GM23338 (cell line): Measurements from ENCODE around the gene ZFR2. TPM values are rescaled to one million over a fixed set of nuclear protein-coding genes. Genes with fewer than 3 reads are reported as not detected.
A peak's percentile ranks its signal among the peaks of the same experiment; 100 is the strongest.

Experiments
- ATAC-seq: fragments of 200-7000 bp; cut with Tn5 transposase; 3 replicates; pipeline ENCODE4 v1.9.1; 2020
- DNase-seq: peaks from one replicate; pipeline ENCODE4 v3.0.0-alpha.2; 2015; ENCODE audit warnings: low spot score
- H2AFZ ChIP-seq: fragments of 200-600 bp; sonication (generic); 2 replicates; pipeline ENCODE4 v1.8.0; 2016; ENCODE audit warnings: antibody characterized with exemption, mild to moderate bottlenecking, moderate library complexity
- H3F3A ChIP-seq: fragments of 200-600 bp; sonication (generic); replicated peaks from 2 replicates; pipeline ENCODE4 v1.8.0; 2017; ENCODE audit warnings: antibody characterized with exemption, mixed run types, low read depth
- H3K27ac ChIP-seq: fragments of 200-600 bp; sonication (generic); 2 replicates; pipeline ENCODE4 v1.6.1; 2016; ENCODE audit warnings: low read depth
- H3K27me3 ChIP-seq: fragments of 200-600 bp; sonication (generic); 2 replicates; pipeline ENCODE4 v1.8.0; 2016; ENCODE audit warnings: mild to moderate bottlenecking, mixed run types, moderate library complexity; ENCODE audit not compliant: insufficient read depth
- H3K36me3 ChIP-seq: fragments of 200-600 bp; sonication (generic); 2 replicates; pipeline ENCODE4 v1.8.0; 2016; ENCODE audit warnings: mild to moderate bottlenecking; ENCODE audit not compliant: insufficient read depth
- H3K4me1 ChIP-seq: fragments of 200-600 bp; sonication (generic); 2 replicates; pipeline ENCODE4 v1.8.0; 2016; ENCODE audit warnings: mild to moderate bottlenecking, moderate library complexity; ENCODE audit not compliant: insufficient read depth
- H3K4me2 ChIP-seq: fragments of 200-600 bp; sonication (generic); 2 replicates; pipeline ENCODE4 v1.7.1; 2017; ENCODE audit warnings: mixed run types
- H3K4me3 ChIP-seq: fragments of 200-600 bp; sonication (generic); 2 replicates; pipeline ENCODE4 v1.6.1; 2016; ENCODE audit warnings: mixed run types
- H3K79me2 ChIP-seq: fragments of 200-600 bp; sonication (generic); replicated peaks from 2 replicates; pipeline ENCODE4 v1.8.0; 2017; ENCODE audit warnings: mild to moderate bottlenecking; ENCODE audit not compliant: insufficient read depth
- H3K9me2 ChIP-seq: fragments of 200-600 bp; sonication (generic); 2 replicates; pipeline ENCODE4 v1.8.0; 2017; ENCODE audit not compliant: insufficient read depth
- H4K20me1 ChIP-seq: fragments of 200-600 bp; sonication (generic); replicated peaks from 2 replicates; pipeline ENCODE4 v1.8.0; 2017; ENCODE audit warnings: mild to moderate bottlenecking; ENCODE audit not compliant: insufficient read depth
- H3K27ac Mint-ChIP-seq: 2 replicates; pipeline ENCODE4 v1.8.0; 2020; ENCODE audit warnings: inconsistent platforms, mild to moderate bottlenecking, moderate library complexity, mixed read lengths
- H3K27me3 Mint-ChIP-seq: 3 replicates; pipeline ENCODE4 v1.8.0; 2022; ENCODE audit warnings: low read depth, mild to moderate bottlenecking, moderate library complexity, mixed read lengths, inconsistent platforms; ENCODE audit not compliant: insufficient read depth, poor library complexity
- H3K36me3 Mint-ChIP-seq: 3 replicates; pipeline ENCODE4 v1.8.0; 2021; ENCODE audit warnings: low read depth, mild to moderate bottlenecking, inconsistent platforms, moderate library complexity, mixed read lengths
- H3K4me1 Mint-ChIP-seq: 3 replicates; pipeline ENCODE4 v1.8.0; 2020; ENCODE audit warnings: mild to moderate bottlenecking, inconsistent platforms, mixed read lengths
- H3K4me3 Mint-ChIP-seq: 3 replicates; pipeline ENCODE4 v1.8.0; 2021; ENCODE audit warnings: moderate library complexity, mild to moderate bottlenecking, inconsistent platforms, mixed read lengths
- H3K9me3 Mint-ChIP-seq: 3 replicates; pipeline ENCODE4 v1.8.0; 2020; ENCODE audit warnings: moderate library complexity, mild to moderate bottlenecking, inconsistent platforms, mixed read lengths
- CREB1 ChIP-seq: fragments of 250-450 bp; sonication (Bioruptor Pico); IDR thresholded peaks from 2 replicates; pipeline ENCODE4 v1.5.0; 2020; ENCODE audit warnings: low read depth, mild to moderate bottlenecking, moderate library complexity
- EZH2phosphoT487 ChIP-seq: fragments of 200-600 bp; sonication (generic); IDR thresholded peaks from one replicate; pipeline ENCODE4 v1.8.1; 2018; ENCODE audit warnings: antibody characterized with exemption; ENCODE audit not compliant: unreplicated experiment
- JUNB ChIP-seq: IDR thresholded peaks from one replicate; pipeline ENCODE4 v1.6.1; 2016; ENCODE audit warnings: antibody characterized with exemption; ENCODE audit not compliant: unreplicated experiment
- NANOG ChIP-seq: IDR thresholded peaks from 2 replicates; pipeline ENCODE4 v1.6.1; 2016; ENCODE audit warnings: antibody characterized with exemption, borderline replicate concordance
- POLR2AphosphoS5 ChIP-seq: IDR thresholded peaks from 2 replicates; pipeline ENCODE4 v1.6.1; 2016; ENCODE audit warnings: antibody characterized with exemption, low read depth
- ZNF331 ChIP-seq: fragments of 250-450 bp; sonication (Bioruptor Pico); IDR thresholded peaks from 2 replicates; pipeline ENCODE4 v1.5.0; 2020; ENCODE audit warnings: low read depth, mild to moderate bottlenecking, moderate library complexity
- polyA plus RNA-seq: library from polyadenylated mRNA; unstranded; fragments of >200 nt; fragmentation: Nextera tagmentation; extraction: Ambion mirVana; gene quantifications from 2 replicates; pipeline ENCODE4 v1.2.1, GENCODE V29; 2016
- total RNA-seq: library from RNA; depleted of rRNA; stranded (reverse); fragments of >200 nt; shearing (Covaris generic); gene quantifications from 2 replicates; pipeline ENCODE4 v1.2.3, GENCODE V29; 2014
- TF ChIP-seq, protein P1 (sequence below): fragments of 250-450 bp; sonication (Bioruptor Pico); IDR thresholded peaks from 2 replicates; pipeline ENCODE4 v1.5.0; 2020; ENCODE audit warnings: mild to moderate bottlenecking, moderate library complexity
- TF ChIP-seq, protein P2 (sequence below): IDR thresholded peaks from 2 replicates; pipeline ENCODE4 v1.6.1; 2016; ENCODE audit warnings: antibody characterized with exemption
- TF ChIP-seq, protein P3 (sequence below), 2 experiments: fragments of 200-600 bp in 1 of 2; sonication (generic) in 1 of 2; conservative IDR thresholded peaks; 2 replicates each; pipeline versions ENCODE4 v1.5.1 to v1.6.1; 2016 to 2017; ENCODE audit warnings: antibody characterized with exemption in 2 of 2, low read depth in 2 of 2, mild to moderate bottlenecking in 2 of 2, moderate library complexity in 1 of 2

ZFR2 gene
- total and polyA plus RNA-seq, 2 experiments from 2014 or later = 15.8 to 31.3 TPM

DNA sequence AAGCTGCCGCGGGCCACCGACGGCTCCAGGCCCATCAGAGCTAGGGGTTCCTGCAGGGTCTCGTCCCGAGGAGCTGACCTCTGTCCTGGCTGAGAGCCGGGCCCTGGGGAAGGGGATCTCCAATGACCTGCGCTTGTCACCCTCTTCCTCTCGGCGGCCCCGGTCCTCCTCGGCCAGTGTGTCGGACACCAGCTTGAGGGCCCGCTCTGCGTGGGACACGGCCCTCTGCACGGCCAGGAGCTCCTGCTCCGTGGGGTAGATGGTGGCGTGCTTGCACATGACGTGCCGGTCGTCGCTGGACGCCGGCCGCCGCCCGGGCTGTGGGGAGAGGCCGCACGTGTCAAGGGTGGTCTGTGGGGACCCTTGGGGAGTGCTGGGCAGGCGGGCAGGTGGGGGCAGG lies 49.9 kb downstream of the ZFR2 start:
- Histone ChIP-seq H3K4me3 (no peak overlapping the region), H3K79me2 (no peaks in the 10 kb centered on the region), H4K20me1 (no peaks in the 10 kb centered on the region), H3K4me1 (no peaks in the 10 kb centered on the region), H3K36me3 (no peaks in the 10 kb centered on the region), H3K27me3 (0 out of 2 replicates have a peak, but pooled peaks cover 6% of the 10 kb centered on the region), H2AFZ (no peak overlapping the region), H3K4me2 (no peak overlapping the region), H3F3A (0 out of 2 replicates have a peak, but pooled peaks cover 2% of the 10 kb centered on the region), H3K27ac (no peak overlapping the region), H3K9me2 (no peaks in the 10 kb centered on the region)
- H3K27ac Mint-ChIP-seq = no peak overlapping the region
- no peak overlapping the region for H3K4me3 Mint-ChIP-seq
- TF ChIP-seq POLR2AphosphoS5 (no peak), EZH2phosphoT487 (no peak), ZNF331 (CRISPR knock-in tag) (no peak), JUNB (no peak), NANOG (no peak), CREB1 (CRISPR knock-in tag) (no peak)
- TF ChIP-seq, protein P1, sequence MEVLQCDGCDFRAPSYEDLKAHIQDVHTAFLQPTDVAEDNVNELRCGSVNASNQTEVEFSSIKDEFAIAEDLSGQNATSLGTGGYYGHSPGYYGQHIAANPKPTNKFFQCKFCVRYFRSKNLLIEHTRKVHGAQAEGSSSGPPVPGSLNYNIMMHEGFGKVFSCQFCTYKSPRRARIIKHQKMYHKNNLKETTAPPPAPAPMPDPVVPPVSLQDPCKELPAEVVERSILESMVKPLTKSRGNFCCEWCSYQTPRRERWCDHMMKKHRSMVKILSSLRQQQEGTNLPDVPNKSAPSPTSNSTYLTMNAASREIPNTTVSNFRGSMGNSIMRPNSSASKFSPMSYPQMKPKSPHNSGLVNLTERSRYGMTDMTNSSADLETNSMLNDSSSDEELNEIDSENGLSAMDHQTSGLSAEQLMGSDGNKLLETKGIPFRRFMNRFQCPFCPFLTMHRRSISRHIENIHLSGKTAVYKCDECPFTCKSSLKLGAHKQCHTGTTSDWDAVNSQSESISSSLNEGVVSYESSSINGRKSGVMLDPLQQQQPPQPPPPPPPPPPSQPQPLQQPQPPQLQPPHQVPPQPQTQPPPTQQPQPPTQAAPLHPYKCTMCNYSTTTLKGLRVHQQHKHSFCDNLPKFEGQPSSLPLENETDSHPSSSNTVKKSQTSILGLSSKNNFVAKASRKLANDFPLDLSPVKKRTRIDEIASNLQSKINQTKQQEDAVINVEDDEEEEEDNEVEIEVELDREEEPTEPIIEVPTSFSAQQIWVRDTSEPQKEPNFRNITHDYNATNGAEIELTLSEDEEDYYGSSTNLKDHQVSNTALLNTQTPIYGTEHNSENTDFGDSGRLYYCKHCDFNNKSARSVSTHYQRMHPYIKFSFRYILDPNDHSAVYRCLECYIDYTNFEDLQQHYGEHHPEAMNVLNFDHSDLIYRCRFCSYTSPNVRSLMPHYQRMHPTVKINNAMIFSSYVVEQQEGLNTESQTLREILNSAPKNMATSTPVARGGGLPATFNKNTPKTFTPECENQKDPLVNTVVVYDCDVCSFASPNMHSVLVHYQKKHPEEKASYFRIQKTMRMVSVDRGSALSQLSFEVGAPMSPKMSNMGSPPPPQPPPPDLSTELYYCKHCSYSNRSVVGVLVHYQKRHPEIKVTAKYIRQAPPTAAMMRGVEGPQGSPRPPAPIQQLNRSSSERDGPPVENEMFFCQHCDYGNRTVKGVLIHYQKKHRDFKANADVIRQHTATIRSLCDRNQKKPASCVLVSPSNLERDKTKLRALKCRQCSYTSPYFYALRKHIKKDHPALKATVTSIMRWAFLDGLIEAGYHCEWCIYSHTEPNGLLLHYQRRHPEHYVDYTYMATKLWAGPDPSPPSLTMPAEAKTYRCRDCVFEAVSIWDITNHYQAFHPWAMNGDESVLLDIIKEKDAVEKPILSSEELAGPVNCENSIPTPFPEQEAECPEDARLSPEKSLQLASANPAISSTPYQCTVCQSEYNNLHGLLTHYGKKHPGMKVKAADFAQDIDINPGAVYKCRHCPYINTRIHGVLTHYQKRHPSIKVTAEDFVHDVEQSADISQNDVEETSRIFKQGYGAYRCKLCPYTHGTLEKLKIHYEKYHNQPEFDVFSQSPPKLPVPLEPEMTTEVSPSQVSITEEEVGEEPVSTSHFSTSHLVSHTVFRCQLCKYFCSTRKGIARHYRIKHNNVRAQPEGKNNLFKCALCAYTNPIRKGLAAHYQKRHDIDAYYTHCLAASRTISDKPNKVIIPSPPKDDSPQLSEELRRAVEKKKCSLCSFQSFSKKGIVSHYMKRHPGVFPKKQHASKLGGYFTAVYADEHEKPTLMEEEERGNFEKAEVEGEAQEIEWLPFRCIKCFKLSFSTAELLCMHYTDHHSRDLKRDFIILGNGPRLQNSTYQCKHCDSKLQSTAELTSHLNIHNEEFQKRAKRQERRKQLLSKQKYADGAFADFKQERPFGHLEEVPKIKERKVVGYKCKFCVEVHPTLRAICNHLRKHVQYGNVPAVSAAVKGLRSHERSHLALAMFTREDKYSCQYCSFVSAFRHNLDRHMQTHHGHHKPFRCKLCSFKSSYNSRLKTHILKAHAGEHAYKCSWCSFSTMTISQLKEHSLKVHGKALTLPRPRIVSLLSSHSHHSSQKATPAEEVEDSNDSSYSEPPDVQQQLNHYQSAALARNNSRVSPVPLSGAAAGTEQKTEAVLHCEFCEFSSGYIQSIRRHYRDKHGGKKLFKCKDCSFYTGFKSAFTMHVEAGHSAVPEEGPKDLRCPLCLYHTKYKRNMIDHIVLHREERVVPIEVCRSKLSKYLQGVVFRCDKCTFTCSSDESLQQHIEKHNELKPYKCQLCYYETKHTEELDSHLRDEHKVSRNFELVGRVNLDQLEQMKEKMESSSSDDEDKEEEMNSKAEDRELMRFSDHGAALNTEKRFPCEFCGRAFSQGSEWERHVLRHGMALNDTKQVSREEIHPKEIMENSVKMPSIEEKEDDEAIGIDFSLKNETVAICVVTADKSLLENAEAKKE (CRISPR knock-in tag) = no peak
- TF ChIP-seq, protein P2, sequence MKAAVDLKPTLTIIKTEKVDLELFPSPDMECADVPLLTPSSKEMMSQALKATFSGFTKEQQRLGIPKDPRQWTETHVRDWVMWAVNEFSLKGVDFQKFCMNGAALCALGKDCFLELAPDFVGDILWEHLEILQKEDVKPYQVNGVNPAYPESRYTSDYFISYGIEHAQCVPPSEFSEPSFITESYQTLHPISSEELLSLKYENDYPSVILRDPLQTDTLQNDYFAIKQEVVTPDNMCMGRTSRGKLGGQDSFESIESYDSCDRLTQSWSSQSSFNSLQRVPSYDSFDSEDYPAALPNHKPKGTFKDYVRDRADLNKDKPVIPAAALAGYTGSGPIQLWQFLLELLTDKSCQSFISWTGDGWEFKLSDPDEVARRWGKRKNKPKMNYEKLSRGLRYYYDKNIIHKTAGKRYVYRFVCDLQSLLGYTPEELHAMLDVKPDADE = no peak
- TF ChIP-seq, protein P3, sequence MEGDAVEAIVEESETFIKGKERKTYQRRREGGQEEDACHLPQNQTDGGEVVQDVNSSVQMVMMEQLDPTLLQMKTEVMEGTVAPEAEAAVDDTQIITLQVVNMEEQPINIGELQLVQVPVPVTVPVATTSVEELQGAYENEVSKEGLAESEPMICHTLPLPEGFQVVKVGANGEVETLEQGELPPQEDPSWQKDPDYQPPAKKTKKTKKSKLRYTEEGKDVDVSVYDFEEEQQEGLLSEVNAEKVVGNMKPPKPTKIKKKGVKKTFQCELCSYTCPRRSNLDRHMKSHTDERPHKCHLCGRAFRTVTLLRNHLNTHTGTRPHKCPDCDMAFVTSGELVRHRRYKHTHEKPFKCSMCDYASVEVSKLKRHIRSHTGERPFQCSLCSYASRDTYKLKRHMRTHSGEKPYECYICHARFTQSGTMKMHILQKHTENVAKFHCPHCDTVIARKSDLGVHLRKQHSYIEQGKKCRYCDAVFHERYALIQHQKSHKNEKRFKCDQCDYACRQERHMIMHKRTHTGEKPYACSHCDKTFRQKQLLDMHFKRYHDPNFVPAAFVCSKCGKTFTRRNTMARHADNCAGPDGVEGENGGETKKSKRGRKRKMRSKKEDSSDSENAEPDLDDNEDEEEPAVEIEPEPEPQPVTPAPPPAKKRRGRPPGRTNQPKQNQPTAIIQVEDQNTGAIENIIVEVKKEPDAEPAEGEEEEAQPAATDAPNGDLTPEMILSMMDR (conservative IDR thresholded peaks at IDR 0.05; ENCODE audit: low read depth in 2 of 2) = no peak
- H3K36me3 Mint-ChIP-seq = peaks cover 4% of the 10 kb centered on the region; the same call in 2 of the 3 replicates
- H3K27me3 Mint-ChIP-seq = peaks cover 23% of the 10 kb centered on the region
- no peaks in the 10 kb centered on the region; the same call in 1 of the 3 replicates for H3K9me3 Mint-ChIP-seq
- peak; percentile 31 for DNase-seq
- H3K4me1 Mint-ChIP-seq = no peaks in the 10 kb centered on the region
- peak; percentile 17 for ATAC-seq
